HG02623 (cell line): ENCODE measurements around the gene MBP.

Source experiments
- ATAC-seq: cut with Tn5 transposase; IDR thresholded peaks from one replicate; pipeline ENCODE4 v1.9.1; 2021; ENCODE audit warnings: moderate library complexity; ENCODE audit not compliant: unreplicated experiment

Gene MBP

DNA sequence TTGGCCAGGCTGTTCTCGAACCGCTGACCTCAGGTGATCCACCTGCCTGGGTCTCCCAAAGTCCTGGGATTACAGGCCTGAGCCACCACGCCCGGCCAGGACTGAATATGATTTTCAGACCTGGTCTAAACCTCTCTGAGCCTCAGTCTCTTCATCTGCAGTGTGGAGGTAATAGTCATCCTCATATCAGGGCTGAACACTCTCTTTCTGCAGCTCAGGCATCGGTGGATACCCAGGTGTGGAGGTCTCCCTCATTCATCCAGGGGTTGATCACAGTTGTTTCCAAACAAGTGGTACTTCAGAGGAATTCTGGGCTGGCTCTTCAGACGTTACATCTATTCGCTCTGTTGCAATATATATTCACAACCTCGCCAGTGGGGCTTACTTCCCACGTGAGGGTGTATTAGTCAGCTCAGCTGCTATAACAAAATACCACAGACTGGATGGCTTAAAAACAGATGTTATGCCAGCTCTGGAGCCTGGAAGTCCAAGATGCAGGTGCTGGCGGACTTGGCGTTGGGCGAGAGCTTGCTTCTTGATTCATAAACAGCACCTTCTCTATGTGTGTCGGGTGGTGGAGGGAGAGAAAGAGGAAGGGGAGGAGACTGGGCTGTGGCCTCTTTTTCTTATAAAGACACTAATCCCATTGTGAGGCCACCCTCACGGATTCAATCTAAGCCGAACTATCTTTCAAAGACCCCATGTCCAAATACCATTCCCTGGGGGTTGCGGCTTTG lies 2.9 kb upstream of the MBP start:
- no peak for ATAC-seq

DNA sequence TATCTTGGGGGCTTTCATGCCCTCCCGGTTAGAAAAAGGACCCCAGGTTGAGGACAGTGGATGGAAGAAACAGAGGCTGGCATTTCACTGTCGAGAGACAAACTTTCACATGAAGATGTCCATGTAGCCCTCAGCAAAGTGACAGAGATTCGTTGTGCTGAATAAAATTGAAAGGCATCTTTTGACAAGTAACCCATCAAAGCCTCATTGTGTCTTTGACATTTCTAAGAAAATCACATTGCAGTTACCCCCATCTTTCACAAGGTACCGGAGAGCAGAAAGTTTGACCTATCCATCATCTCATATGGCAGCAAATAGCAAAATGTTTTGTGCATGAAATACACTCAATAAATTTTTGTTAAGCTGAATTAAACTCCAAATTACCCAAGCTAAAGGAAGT lies 2.0 kb upstream of the MBP start:
- no peak for ATAC-seq

DNA sequence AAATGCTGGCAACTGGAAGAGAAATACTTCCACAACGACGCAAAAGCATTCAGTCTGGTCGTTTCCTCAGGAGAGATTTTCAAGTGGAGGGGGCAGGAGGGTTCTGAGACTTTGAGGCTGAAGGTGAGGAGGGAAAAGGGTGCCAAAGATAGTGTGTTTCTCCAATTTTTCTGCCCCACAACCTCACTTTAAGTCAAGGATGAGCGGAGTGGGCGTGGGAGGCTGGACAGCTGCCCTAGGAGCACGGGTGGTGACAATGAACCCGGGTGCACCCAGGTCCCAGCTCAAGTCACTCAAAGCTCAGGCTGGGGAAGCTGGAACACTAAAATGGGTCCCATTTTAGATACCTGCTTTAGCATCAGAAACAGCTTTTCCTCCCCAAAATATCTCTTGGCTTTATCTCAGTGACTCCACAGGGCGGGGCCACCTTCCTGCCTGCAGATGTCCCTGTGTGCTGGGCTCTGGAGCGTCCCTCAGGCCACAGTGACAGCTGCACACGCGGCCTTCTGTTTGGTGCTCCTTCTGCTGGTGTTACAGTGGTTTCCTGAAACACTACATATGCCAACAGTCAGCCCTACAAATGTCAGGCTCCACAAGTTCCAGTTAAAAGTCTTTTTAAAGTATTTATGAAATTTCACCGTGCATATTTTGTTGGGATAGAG lies 1.4 kb upstream of the MBP start:
- no peak for ATAC-seq

DNA sequence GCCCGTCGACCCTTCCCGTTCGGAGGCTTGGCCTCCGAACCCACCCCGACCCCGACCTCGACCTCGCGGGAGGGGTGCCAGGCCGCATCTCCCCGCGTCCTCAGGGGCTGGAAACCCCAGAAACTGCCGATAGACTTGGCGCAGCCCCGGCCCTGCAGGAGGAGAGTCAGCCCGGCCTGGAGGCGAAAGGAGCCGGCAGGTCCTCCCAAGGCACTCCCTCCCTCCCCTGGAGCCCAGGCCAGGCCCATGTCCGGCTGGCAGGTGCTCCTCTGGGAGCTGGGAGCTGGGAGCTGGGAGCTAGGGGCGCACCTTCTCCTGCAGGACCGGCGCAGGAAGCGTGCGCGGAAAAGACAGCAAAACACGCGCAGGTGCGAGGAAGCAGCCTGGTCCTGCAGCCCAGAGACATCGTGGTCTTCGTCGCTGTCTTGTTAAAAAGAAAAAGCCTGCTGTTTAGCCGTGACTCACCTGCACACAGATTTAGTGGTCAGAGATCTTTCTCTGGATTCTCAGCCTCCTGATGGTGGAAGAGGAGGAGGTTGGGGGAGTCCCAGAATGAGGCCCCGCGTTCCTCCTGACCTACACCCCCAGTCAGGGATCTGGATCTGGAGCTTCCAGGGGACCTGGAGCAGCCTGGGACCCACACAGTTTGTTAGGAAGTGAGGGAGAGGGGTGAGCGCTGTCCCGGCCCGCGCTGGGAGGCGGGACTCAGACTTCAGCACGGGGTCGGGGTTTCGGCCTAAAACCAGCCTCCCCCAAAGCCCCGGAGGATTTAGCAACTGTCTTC lies 660 bp upstream of the MBP start:
- no peak for ATAC-seq

DNA sequence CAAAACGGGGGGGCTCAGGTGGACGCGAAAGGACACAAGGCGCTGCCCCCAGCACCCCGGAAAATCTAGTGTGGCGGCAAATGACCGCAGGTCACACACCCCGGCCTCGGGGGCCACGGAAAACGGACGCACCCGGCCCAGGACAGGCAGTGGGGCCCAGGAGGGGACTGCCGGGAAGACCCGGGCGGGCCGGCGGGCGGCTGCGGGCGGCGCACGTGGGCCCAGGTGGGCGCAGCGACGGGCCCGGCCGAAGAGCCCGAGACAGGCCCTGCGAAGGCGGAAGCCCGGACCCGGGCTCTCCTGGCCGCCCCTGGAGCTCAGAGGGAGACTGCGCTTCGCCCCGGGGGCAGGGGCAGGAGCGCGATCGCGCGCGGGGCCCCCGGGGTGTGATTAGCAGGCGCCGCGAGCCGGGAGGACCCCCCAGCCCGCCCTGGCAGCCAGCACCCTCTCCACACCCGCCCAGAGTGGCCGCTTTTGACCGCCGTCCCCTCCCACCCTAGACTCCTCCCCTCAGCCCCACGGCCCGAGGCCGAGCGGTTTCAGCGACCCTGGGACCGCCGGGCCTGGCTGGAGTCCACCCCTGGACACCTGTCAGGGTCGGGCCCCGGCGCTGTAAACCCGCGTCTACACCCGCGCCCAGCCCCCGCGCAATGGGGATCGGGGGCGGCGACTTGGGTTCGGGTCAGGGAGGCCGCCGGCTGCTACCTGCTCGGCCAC lies 773 bp downstream of the MBP start:
- ATAC-seq: peak; percentile 54

DNA sequence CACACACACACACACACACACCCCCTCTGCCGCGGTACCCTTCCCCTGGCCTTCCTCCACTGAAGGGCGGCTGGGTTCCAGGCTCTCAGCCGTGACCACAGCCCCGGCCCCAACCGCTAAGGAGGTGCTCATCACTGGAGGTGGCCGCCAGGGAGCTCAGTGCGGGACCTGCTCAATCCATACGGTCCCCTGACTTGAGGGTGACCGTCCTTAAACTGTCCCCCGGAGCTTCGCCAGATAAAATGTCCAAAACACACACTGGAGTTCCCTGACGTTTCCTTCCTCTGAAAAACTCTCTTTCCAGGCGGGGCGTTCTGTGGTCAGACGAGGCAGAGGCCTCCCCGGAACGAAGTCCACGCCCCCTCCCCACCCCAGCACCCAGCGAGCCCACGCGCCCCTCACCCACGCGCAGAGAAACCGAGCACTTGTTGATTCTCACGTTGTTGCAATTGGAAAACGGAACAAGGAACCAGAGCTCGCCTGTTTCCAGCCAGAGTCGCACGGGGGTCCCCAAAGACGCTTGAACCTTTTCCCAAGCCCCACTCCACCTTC lies 1.4 kb downstream of the MBP start:
- ATAC-seq: no peak

DNA sequence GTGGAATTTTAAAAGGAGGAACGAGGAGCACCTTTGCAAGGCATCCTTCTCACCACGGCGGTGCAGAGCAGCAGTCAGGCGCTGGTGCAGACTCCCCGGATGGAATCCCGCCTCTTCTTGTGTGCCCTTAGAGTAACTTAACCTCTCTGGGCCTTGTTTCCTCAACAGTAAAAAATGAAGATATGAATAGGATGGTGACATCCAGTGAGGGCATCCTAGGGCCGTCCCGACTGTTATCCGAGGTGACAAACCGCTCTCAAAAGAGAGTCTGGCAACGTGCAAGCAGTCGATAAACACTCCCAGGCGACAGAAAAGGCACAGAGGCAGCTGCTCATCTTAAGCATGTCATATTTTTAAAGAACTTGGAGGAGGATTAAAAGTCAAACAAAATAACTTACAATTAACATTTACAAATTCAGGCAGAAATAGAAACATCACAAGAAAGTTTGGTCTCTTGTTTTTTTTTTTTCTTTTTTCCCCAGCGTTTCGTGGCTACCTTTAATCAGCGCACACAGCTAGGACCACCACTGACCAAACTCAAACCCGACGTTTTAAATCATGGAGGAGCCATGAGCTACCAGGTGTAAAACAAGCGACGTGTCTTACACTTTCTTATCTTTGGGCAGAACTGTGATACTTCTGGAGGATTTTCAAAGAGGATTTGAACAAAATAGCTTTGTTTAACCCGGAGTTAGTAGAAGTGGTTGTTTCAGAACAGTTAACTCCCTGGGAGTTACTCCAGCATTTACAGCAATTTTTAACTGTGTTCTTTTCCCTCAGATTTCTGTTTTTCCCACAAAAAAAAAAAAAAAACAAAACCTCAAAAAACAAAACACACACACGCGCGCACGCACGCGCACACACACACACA lies 2.1 kb downstream of the MBP start:
- no peak for ATAC-seq

DNA sequence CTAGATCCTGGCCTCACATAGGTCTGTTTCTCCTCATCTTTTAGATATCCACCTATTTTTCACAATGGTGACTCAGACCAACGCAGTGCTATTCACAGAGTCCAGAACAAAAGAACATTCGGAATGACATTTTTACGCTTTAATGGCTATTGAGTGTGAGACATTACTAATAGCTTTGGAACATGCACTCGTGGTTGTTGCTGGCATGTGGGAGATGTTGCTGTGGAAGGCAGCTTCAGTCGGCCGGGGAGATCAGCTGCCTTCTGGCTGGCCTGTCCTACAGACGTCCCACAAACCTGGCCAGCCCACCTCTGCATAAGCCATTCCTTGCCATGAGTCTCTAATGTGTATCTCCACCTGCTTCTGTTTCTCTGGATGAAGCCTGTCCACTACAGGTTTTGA lies 3.4 kb downstream of the MBP start:
- ATAC-seq: no peak

DNA sequence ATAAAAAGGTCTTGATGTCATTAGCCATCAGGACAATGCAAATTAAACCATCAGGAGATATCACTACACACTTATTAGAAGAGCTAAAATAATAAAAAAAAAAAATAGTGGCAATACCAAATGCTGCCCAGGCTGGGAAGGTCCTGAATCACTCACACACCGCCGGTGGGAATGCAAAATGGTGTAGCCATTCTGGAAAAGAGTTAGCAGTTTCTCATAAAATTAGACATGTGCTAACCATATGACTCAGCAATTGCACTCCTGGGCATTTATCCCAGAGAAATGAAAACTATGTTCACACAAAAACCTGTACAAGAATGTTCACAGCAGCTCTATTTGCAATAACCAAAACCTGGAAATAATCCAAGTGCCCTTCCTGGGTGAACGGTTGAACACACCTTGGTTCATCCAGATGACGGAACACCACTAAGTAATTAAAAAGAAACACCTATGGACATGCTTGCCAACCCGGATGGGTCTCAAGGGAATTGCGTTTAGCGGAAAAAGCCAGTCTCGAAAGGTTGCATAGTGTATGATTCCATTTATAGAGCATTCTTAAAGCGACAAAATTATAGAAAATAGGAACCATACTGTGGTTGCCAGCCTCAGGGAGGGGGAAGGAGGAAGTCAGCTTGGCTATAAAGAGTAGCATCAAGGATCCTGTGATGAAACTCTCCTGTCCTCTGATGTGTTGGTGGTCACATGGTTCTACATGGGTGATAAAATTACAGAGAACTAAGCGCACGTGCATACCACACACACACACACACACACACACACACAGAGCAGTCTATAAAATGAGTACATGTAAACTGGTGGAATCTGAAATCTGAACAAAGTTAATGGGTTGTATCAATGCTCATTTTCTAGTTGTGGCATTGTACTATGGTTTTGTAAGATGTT lies 4.6 kb downstream of the MBP start:
- peak; percentile 17 for ATAC-seq

DNA sequence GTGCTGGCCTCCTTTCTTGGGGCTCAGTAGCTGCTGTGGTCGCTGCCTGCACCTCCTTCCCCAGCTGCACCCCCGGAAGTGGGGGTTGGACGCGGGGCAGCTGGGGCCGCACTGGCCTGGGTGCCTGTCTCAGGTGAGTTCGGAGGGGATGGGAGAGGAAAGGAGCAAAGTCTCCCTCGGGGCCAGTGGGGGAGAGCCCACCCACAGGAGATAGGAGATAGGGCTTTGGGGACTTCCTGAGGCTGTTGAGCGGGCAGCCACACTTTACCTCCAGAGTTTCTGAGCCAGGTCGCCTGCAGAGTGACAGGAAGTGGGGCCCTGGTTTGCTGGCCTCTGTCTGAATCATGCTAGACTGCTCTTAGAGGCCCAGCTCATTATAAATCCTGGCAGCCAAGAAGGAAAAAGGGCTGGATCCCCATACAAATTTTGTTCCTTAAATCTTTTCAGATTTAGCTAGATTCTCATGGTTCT lies 8.1 kb downstream of the MBP start:
- ATAC-seq: peak; percentile 54

DNA sequence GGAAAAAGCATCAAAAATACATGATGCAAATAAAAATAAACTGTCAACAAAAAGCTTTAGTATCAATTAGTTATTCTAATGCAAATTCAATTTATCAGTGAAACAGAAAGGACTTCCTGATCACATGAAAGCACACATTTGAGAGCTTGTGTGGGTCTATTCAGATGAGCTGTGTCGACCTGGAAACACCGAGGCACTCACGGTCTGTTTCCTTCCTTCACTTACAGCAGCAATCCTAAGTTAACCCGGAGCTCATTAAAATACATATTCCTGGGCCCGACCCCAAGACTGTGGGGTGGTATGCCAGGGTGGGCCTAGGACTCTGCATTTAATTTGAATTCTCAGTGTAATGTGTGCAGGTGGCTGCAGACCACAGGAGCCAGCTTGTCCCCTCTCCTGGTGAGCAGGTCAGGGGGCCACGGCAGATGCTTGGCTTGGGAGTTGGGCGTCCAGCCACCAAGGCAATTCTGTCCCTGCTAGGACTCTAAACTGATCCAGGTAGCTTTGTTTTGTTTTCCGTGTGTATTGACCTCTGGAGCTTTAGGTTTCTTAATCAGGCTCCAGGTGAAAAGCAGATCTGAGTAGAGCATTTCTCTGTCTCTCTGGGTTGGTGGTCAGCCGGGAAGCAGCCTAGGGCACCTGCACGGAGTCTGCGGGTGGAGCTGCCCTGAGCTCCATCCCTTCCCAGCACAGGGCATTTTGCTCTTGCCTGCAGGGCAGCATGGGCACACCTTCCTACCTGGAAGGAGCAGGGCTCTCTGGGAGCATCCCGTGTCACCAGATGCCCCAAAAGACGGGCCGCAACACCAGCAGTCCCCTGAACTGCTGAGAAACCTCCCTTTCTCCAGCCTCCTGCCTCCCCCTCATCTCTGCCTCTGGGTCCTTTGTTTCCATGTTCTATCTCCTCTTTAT lies 9.0 kb downstream of the MBP start:
- no peak for ATAC-seq

DNA sequence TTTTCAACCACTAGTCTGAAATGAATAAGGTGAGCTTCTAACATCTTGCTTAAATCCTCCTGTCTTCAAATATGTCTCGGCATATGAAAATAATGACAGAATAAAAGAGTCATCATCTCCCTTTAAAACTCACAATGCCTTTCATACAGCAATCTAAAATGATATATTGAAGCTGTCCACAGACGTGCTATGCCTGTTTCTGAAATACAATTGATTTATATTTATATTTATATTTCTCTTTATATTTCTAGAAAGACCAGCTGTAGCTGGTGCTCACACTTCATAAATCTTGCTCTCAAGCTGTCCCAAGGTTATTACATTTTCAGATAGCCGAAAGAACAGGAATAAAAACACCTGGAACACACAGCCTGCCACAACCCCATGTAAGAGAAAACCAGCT lies 11.1 kb downstream of the MBP start:
- ATAC-seq: no peak

DNA sequence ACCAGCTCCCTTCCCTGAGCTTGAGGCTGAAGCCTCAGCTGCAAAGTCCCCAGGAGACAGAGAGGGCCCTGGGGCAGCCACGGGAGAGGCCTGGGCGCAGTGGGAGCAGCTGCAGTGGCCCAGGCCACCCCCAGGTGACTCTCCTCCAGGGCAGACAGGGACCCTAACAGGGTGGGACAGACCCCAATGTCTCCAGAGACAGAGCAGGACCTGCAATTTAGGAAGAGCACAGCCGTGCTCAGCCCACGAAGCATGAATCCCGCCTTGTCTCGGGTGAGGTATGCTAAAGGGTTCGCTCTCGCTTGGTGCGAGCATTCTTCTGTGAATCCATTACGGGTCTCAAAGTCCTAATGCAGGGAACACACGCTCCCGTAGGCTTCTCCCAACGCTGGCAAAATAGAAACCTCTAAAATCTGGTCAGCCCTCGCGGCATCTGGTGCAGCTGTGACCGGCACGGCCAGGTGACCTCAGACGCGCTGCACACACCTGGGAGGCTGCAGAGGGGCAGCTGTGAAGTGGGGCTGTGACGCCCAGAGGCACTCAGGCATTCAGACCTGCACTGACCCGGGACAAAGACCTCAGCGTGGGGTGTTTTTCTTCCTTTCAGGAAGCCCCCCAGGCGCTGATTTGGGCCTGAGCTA lies 12.6 kb downstream of the MBP start:
- no peak for ATAC-seq

DNA sequence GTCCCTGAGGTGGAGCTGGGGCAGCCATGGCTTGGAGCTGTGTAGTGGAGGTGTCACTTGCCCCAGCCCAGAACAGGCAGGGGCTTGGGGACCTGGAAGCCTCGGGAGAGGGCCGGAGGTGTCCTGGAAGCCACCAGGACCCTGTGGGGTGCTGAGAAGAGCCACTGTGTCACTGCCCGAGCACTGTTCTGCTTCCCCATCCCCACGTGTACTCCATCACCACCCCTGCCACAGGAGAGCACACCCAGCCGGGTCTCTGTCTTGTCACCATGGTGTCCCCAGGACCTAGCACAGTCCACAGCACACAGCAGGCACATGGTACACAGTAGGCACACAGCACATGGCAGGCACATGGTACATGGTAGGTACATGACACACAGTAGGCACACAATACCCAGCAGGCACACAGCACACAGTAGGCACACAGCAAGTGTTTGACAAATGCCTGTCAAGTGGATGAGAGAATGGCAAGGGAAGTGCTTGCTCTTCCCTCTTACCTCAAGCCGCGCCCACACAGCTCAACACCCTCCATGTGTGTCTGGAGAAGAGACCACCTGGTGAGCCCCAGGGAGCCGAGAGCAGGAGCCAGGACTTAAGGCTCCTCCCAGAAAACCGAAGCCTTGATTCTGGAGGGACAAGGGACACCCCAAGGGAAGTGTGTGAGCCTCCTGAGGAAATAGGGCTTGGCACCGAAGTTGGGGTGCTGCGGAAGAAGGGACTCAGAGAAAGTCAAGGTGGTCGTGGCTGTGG lies 13.3 kb downstream of the MBP start:
- no peak for ATAC-seq

DNA sequence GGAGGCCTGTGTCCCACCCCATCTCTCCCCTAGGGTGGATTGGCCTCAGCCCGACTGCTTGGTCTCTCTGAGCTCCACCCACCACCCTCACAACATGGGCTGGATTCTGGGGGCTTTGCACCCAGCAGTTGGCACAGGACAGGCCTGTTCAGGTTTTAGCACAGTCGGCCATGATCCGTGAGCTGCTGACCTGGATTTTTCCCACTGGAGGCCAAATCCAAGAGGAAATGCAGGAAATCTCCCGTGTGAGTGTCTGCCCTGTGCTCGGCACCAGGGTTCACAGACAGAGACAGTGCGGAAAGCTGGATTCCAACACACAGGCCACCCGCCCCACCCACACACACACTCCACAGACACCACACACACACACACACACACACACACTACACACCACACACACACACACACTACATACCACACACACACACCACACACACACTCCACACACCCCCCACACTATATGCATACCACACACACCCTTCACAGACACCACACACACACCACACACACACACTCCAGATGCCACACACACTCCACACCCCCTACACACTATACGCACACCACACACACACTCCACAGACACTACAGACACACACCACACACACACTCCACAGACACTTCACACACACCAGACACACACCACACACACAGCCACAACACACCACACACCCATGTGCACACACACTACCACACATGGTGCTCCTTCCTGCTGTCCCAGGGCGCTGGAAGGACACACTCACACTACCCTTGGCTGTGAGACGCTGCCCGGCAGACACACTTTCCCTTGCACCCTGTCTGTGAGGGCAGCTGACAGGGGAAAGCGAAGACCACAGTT lies 14.1 kb downstream of the MBP start:
- no peak for ATAC-seq
